Activated CD8-positive, alpha-beta memory T cell treated with anti-CD3 and anti-CD28 coated beads for 4 hours (primary cell): ENCODE measurements around the gene ZNF407.

Source experiments
- DNase-seq, 2 donors: peaks; one replicate each; pipeline ENCODE4 v3.0.0-alpha.2; 2020; ENCODE audit warnings: low read depth in 2 of 2

ZNF407 gene

GRCh38 chr18:74625157-74625556, 27.5 kb downstream of the ZNF407 start:
- no peak for DNase-seq

DNA sequence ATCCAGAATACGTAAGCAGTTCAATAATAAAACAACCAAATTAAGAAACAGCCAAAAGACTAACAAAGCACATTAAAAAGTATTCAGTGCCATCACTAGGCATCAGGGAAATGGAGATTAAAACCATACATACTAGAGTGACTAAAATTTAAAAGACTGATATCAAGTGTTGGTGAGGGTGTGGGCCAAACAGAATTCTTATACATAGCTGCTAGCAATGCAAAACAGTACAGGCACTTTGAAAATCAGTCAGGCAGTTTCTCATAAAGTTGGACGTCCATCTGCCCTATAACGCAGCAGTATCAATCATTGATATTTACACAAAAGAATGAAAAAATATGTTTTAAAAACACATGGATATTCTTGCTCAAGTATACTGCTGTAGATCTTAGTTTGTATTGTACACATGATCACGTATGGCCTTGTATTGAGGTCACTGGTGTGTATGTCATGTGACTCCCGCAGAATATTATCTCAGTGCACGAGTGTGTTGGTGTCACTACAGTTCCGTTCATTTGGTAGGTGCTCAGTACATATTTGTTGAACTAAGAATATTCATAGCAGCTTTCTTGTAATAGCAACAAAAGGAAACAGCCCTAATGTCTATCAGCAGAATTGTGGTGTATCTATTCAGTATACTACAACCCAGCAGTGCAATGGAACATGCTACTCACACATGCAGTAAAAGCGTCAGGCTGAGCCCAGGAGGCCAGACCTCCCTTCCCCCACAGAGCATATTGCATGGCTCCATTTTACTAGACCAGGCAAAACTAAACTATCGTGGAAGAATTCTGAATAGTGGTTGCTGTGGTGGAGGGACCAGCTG, 28.6 kb downstream of the ZNF407 start:
- DNase-seq: no peak

GRCh38 chr18:74630804-74631203, 33.1 kb downstream of the ZNF407 start:
- no peak for DNase-seq

GRCh38 chr18:74631212-74631611, 33.5 kb downstream of the ZNF407 start:
- DNase-seq: no peak

DNA sequence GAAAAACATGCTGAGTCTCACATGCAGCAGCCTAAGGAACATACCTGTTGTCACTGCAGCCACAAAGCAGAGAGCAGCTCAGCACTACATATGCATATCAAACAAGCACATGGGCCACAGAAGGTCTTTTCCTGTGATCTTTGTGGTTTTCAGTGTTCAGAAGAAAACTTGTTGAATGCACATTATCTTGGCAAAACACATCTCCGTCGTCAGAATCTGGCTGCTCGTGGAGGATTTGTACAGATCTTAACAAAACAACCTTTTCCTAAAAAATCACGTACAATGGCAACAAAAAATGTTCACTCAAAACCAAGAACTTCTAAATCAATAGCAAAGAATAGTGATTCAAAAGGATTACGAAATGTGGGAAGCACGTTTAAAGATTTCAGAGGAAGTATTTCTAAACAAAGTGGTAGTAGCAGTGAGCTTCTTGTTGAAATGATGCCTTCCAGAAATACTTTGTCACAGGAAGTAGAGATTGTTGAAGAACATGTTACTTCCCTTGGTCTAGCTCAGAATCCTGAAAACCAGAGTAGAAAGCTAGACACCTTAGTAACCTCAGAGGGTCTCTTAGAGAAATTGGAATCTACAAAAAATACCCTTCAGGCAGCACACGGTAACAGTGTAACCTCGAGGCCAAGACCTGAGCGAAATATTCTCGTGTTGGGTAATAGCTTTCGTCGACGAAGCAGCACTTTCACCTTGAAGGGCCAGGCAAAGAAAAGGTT, 34.1 kb downstream of the ZNF407 start:
- no peak for DNase-seq

GRCh38 chr18:74632351-74632679, 34.6 kb downstream of the ZNF407 start:
- DNase-seq: no peak

DNA sequence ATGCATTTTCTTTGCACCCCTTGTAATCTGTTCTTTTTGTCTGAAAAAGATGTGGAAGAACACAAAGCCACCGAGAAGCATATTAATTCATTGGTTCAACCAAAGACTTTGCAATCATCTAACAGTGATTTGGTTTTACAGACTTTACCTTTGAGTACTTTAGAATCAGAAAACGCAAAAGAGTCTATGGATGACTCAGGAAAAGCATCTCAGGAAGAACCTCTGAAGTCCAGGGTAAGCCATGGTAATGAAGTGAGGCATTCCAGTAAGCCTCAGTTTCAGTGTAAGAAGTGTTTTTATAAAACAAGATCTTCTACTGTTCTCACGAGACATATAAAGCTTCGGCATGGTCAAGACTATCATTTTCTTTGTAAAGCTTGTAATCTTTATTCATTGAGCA, 35.2 kb downstream of the ZNF407 start:
- no peak for DNase-seq

DNA sequence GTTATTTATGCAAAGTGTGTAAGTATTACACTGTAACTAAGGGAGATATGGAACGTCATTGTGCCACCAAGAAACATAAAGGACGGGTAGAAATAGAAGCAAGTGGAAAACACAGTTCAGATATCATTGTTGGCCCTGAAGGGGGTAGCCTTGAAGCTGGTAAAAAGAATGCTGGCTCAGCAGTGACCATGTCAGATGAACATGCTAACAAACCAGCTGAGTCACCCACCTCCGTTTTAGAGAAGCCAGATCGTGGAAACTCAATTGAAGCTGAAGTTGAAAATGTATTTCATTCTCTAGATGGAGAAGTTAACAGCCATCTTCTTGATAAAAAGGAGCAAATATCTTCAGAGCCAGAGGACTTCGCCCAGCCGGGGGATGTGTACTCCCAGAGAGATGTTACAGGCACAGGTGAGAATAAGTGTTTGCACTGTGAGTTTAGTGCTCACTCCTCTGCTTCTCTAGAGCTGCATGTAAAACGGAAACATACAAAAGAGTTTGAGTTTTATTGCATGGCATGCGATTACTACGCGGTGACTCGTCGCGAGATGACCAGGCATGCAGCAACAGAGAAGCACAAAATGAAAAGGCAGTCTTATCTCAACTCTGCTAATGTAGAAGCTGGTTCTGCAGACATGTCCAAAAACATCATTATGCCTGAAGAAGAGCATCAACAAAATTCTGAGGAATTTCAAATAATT, 36.1 kb downstream of the ZNF407 start:
- no peak for DNase-seq

DNA sequence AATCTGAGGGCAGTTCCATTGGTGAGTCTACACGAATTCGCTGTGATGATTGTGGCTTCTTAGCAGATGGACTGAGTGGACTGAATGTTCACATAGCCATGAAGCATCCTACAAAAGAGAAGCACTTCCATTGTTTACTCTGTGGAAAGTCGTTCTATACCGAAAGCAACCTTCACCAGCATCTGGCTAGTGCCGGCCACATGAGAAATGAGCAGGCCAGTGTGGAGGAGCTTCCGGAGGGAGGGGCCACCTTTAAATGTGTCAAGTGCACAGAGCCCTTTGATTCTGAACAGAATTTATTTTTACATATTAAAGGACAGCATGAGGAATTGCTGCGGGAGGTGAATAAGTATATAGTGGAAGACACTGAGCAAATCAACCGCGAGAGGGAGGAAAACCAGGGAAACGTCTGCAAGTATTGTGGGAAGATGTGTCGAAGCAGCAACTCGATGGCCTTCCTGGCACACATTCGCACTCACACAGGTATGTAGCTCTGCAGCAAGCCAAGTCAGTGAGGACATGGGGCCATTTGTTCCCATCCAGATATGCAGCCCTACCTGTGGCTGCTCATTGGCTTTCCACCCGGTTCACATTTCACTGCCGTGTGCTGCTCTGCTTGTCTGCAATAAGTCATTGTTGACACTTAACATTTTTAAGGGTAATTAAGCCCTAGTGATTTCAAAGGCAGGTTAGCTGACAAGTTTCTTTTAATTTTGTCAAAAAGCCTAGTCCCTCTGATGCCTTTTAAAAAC, 37.7 kb downstream of the ZNF407 start:
- DNase-seq: no peak

DNA sequence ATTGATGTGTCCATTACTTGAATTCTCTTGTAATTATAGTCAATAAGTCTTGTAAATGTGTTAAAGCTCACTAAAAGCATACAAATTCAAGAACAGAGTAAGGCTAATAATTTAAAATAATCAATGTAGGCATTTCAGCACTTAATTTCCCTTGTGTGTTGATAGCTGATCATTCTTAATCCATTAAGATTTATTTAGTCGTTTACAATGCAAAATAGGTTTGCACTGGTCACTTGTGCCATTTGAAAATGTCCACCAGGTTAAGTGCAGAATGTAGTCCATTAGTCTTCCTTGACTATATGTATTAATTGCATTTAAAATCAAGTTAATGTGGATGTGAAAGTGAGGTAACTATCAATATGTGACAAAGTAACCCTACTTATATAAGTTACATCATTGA, 39.4 kb downstream of the ZNF407 start:
- no peak for DNase-seq

DNA sequence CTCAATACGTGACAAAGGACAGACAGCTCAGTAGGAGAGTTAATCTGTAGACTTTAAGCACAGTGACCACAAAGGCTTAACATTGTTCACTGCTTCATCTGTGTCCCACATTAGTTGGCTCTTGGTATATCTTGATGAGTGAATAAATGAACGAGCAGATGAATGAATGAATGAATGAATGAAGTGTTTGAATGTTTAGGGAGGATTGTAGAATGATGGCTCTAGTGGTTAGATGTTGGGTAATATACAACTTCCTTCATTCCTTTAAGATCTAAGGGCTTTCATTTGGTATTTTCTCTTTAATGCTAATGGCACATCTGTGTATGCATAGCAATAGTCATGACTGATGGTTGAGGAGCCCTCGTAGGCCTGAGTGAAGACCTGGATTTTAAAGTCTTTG, 40.5 kb downstream of the ZNF407 start:
- DNase-seq: no peak

GRCh38 chr18:74644713-74645112, 47.0 kb downstream of the ZNF407 start:
- DNase-seq: no peak

DNA sequence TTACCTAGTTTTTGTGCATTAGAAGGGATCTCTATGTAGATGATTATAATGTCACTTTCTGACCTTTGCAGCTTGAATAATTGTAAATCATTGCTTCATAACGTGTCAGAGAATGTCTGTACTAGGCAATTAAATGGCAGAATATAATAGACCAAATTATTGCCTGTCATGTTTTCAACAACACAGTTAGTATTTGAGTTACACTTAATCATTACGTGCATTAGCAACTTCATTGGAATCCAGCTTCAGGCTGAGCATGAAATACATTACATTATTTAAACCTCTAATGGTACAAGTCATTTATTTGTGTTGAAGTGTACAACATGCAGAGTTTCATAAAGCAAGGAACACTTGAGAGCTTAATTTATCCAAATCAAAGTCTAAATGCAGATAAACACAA, 48.0 kb downstream of the ZNF407 start:
- DNase-seq: no peak

DNA sequence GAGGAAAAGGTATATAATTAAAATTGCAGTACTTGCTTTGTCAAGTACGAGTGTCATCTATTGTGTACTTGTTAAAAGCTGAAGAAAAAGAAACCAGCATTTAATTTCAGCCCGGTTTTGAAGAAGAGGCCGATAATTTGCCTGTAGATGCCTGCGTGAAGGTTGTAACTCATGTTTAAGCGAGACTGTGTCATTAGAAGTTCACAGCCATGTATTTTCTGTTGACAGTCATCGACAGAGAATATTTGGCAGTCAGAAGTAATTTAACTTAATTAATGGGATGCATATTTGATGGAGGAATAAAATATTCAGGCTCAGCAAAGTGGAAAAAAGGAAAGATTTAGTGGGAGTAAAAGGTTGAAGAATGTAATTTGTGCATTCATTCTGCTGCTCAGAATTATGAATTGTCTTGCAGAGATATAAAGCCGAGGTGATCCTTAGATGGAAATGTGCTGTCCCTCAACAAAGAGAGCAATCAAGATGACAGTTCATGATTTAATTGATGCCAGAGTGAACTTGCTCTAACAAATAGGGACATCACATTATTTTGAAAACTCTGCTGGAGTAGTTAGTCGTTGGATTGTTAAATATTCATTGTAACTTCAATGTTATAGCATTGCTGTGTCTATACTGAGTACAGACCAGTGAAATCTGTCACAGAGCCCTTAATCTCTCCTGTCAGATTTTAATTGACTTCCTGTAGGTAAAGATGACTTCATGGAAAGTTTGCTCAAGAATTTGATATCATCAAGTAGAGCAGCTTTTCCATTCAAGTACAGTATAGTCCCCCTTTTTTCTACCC, 53.9 kb downstream of the ZNF407 start:
- no peak for DNase-seq

- no peak for DNase-seq
These were observed 54.8 kb downstream of the ZNF407 start for GRCh38 chr18:74652392-74652988.

- no peak for DNase-seq
These were observed 57.0 kb downstream of the ZNF407 start for GRCh38 chr18:74654638-74655037.

DNA sequence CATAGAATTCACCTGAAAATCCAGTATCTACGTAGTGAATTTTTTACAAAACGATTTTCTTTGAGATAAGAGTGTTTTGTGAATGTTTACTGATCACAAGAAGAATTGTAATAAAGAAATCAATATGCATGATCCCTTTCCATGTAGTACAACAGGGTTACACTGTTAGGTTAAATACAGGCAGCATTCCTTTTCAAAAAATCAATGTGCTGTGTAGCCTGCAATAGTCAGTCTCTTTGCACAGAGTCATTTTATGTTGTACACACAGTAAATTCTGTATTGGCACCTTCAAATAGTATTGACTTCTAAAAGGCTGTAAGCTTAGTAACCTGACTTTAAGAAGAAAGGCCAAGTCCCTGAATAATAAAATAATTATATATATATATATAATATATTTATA, 63.3 kb downstream of the ZNF407 start:
- DNase-seq: no peak

- DNase-seq: no peak
These were observed 64.0 kb downstream of the ZNF407 start for GRCh38 chr18:74661691-74662090.

DNA sequence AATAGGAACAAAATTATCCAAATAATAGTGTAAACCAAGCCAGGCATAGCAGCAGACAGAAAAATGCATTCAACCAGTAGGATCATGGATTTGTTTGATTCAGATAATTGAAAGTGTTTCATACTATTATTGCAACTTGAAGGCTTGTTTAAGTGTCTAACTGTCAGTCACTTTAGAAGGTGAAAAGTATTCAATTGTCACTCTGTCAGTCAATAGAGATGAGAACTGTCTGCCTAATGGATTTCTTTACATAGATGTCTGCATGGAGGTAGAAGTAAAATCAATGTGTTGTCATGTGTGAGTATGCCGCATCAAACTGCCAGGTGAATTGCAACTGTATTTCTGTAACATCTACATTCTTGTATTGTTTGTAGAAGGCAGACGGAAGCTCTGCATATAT, 65.0 kb downstream of the ZNF407 start:
- DNase-seq: no peak

DNA sequence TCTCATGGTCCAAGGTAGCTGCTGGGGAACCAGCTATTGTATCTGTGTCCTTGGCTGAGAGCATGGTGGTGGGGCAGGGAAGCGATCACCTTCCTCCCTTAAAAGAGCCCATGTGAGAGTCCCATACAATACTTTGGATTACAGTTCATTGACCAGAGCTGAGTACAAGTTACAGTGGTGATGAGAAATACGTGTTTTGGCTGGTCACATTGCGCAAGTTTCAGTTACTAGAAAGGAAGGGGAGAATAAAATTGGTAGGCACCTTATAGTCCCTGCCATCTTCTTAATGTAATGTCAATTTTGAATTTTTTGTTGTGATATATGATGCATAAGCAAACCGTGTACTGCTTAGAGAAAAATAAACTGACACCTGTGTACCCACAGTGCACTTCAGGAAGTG, 67.7 kb downstream of the ZNF407 start:
- DNase-seq: no peak

GRCh38 chr18:74665905-74666304, 68.2 kb downstream of the ZNF407 start:
- DNase-seq: no peak
